ENCODE data around the gene SLC35F1.

The SLC35F1 gene

DNA sequence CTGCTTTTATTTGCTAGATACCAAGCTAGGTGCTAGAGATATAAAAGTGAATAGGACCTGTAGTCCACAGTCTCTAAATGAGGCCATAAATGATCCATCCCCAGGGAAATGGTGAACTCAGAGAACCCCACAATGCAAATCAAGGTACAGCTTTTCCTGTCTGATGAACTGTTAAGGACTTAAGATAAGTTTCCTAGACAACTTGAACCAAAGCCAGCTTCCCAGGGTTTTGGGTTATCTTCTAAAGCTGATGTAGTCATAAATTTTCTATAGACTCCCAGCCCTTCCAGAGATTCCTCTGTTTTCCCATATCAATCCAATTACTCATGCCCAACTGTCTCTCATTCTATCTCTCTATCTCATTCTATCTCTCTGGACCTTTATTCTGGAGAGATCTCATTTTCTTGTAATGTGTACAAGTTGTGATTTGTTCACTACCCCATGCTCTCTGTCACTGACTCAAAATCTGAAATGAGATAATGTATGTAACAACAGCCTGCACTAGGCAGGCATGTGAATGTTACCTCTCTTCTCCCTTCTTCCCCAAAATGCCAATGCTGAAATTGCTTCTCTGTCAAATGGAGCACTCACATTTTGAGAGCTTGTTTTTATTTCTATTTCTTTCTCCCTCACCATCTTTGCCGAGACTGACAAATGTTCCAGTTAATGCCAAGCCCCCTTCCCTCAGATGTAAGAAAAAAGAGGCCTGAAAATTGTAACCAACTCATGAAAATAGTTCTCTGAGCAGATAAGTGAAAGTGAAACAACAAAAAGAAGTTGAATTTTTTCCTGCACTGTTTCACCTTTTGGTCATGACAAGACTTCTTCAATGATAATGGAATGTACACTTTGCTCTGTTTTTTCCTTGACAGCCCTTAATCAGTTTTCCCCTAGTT is 279.9 kb downstream of the SLC35F1 start:
- DNase-seq (ENCODE audit: low read depth in 1 of 2, low spot score in 1 of 2), result no peak
- H3K27ac ChIP-seq (replicated peaks), result no peak overlapping the region
- H3K27me3 ChIP-seq (ENCODE audit: insufficient read depth, poor library complexity, severe bottlenecking), result no peaks in the 10 kb centered on the region
- TF ChIP-seq SPI1 (IDR thresholded peaks at IDR 0.05; ENCODE audit: borderline replicate concordance, low read depth), result no peak
- TF ChIP-seq, protein P1, sequence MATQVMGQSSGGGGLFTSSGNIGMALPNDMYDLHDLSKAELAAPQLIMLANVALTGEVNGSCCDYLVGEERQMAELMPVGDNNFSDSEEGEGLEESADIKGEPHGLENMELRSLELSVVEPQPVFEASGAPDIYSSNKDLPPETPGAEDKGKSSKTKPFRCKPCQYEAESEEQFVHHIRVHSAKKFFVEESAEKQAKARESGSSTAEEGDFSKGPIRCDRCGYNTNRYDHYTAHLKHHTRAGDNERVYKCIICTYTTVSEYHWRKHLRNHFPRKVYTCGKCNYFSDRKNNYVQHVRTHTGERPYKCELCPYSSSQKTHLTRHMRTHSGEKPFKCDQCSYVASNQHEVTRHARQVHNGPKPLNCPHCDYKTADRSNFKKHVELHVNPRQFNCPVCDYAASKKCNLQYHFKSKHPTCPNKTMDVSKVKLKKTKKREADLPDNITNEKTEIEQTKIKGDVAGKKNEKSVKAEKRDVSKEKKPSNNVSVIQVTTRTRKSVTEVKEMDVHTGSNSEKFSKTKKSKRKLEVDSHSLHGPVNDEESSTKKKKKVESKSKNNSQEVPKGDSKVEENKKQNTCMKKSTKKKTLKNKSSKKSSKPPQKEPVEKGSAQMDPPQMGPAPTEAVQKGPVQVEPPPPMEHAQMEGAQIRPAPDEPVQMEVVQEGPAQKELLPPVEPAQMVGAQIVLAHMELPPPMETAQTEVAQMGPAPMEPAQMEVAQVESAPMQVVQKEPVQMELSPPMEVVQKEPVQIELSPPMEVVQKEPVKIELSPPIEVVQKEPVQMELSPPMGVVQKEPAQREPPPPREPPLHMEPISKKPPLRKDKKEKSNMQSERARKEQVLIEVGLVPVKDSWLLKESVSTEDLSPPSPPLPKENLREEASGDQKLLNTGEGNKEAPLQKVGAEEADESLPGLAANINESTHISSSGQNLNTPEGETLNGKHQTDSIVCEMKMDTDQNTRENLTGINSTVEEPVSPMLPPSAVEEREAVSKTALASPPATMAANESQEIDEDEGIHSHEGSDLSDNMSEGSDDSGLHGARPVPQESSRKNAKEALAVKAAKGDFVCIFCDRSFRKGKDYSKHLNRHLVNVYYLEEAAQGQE (IDR thresholded peaks at IDR 0.05; ENCODE audit: insufficient replicate concordance, low read depth), result no peak
- no peak overlapping the region for H3K4me3 ChIP-seq (replicated peaks; ENCODE audit: insufficient read depth, low read length)

DNA sequence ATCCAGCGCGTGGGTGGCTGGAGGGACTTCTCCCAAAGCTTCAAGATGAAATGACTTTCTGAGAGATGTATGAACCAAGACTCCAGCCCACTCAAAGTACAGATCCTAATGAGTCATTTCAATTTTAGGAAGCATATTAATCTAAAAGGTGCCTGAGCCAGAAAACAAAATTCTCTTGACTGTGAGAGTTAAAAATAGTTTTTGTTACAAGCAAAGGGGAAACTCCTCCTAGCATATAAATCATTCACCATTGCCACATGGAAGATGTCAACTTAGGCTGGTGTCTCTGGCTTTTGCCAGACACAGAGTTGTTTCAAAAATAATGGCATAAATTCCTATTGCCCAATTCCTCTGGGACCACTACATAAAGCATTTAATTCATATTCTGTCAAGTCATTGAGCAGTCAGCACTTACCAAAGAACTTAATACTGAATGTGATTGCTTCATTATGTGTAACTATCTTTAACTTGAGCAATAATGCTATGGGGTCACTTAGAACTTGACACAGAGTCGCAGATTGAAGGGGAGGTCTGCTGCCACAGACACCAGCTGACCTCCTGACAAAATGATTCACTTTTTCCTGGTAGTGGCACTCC is 280.6 kb downstream of the SLC35F1 start:
- Histone ChIP-seq H3K27me3 (ENCODE audit: insufficient read depth, poor library complexity, severe bottlenecking) (no peaks in the 10 kb centered on the region), H3K27ac (replicated peaks) (no peak overlapping the region), H3K4me3 (replicated peaks; ENCODE audit: insufficient read depth, low read length) (no peak overlapping the region)
- no peak for DNase-seq (ENCODE audit: low read depth in 1 of 2, low spot score in 1 of 2)
- TF ChIP-seq GABPA (IDR thresholded peaks at IDR 0.05; ENCODE audit: low read depth), result no peak
- TF ChIP-seq POLR2AphosphoS5 (IDR thresholded peaks at IDR 0.05; ENCODE audit: low read depth), result no peak
- TF ChIP-seq SPI1 (IDR thresholded peaks at IDR 0.05; ENCODE audit: borderline replicate concordance, low read depth), result no peak
- TF ChIP-seq, protein P2, sequence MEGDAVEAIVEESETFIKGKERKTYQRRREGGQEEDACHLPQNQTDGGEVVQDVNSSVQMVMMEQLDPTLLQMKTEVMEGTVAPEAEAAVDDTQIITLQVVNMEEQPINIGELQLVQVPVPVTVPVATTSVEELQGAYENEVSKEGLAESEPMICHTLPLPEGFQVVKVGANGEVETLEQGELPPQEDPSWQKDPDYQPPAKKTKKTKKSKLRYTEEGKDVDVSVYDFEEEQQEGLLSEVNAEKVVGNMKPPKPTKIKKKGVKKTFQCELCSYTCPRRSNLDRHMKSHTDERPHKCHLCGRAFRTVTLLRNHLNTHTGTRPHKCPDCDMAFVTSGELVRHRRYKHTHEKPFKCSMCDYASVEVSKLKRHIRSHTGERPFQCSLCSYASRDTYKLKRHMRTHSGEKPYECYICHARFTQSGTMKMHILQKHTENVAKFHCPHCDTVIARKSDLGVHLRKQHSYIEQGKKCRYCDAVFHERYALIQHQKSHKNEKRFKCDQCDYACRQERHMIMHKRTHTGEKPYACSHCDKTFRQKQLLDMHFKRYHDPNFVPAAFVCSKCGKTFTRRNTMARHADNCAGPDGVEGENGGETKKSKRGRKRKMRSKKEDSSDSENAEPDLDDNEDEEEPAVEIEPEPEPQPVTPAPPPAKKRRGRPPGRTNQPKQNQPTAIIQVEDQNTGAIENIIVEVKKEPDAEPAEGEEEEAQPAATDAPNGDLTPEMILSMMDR (IDR thresholded peaks at IDR 0.05; ENCODE audit: insufficient read depth, low read length), result no peak
- TF ChIP-seq, protein P1 (IDR thresholded peaks at IDR 0.05; ENCODE audit: insufficient replicate concordance, low read depth), result no peak

DNA sequence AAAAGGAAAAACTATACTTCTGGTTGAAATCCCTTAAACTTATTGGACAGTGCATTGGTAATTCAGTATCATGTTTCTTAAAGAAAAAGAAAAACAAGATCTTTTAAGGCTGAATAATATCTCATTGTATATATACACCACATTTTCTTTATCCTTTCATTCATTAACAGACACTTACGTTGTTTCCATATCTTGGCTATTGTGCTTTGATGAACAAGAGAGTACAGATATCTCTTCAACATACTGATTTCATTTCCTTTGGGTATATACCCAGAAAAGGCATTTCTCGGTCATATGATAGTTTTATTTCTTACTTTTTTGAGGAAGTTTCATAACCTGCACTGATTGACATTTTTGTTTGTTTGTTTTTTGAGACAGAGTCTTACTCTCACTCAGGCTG is 281.5 kb downstream of the SLC35F1 start:
- no peak overlapping the region for H3K4me3 ChIP-seq (replicated peaks; ENCODE audit: insufficient read depth, low read length)
- H3K27me3 ChIP-seq (ENCODE audit: insufficient read depth, poor library complexity, severe bottlenecking), result no peaks in the 10 kb centered on the region
- DNase-seq (ENCODE audit: low read depth in 1 of 2, low spot score in 1 of 2), result no peak
- no peak overlapping the region for H3K27ac ChIP-seq (replicated peaks)
- TF ChIP-seq POLR2AphosphoS5 (IDR thresholded peaks at IDR 0.05; ENCODE audit: low read depth), result no peak
- TF ChIP-seq, protein P2 (IDR thresholded peaks at IDR 0.05; ENCODE audit: insufficient read depth, low read length), result no peak
- no peak for TF ChIP-seq SPI1 (IDR thresholded peaks at IDR 0.05; ENCODE audit: borderline replicate concordance, low read depth)
- TF ChIP-seq GABPA (IDR thresholded peaks at IDR 0.05; ENCODE audit: low read depth), result no peak
- TF ChIP-seq, protein P1 (IDR thresholded peaks at IDR 0.05; ENCODE audit: insufficient replicate concordance, low read depth), result no peak

All from HL-60 (cell line).